ENCODE data around the gene DTYMK. TPM values are rescaled to one million over a fixed set of nuclear protein-coding genes. Genes with fewer than 3 reads are reported as not detected.

Gene DTYMK
- total RNA-seq, 2 donors from 2014 or later: 55.5 to 107 TPM

DNA sequence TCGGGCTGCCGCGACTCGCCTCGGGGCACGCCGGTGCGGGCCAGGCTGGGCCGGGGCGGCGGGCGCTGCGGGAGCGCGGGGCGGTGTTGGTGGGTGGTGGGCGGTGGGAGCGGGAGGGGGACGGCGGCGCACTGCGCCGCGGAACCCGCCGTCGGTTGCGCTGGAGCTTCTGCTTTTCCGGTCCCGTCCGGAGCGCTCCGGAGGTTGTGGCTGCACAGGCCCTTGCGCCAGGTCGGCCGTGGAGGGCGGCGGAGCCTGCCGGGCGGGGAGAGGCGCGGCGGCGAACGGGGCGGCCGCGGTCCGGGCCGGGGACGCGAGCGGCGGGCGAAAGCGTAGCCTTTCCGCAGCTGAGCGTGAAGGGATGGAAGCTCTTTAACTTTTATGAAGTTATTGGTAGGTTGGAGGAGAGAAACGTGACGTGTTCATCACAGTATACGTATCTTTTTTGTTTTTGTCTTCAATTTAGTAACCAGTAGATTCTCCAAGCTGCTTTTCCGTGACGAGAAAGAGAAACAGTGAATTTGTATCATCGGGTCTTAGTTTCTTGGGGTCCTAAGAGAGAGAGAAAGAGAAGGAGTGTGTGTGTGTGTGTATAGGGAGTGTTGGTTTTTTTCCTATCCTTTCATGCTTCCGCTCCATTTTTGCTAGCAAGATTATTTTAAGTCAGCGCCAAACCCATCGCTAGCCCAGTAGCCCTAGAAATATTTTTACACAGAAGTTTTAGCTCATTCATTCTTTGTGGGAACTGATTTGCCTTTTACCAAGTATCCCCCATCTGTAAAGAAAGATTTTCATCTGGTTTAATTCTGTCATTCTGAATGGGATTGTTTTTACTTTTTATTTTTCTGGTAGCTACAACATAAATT, 48.6 kb downstream of the DTYMK start:
- no peaks in the 10 kb centered on the region for H3K27me3 Mint-ChIP-seq
- peak overlapping the region; percentile 93 for H3K4me3 Mint-ChIP-seq
- peak overlapping the region; percentile 95 for H3K27ac Mint-ChIP-seq
- no peaks in the 10 kb centered on the region for H3K9me3 Mint-ChIP-seq
- ATAC-seq (replicated peaks): peak; percentile 36
- peaks cover 28% of the 10 kb centered on the region for H3K4me1 Mint-ChIP-seq
- H3K36me3 Mint-ChIP-seq (ENCODE audit: low read depth): peaks cover 59% of the 10 kb centered on the region

DNA sequence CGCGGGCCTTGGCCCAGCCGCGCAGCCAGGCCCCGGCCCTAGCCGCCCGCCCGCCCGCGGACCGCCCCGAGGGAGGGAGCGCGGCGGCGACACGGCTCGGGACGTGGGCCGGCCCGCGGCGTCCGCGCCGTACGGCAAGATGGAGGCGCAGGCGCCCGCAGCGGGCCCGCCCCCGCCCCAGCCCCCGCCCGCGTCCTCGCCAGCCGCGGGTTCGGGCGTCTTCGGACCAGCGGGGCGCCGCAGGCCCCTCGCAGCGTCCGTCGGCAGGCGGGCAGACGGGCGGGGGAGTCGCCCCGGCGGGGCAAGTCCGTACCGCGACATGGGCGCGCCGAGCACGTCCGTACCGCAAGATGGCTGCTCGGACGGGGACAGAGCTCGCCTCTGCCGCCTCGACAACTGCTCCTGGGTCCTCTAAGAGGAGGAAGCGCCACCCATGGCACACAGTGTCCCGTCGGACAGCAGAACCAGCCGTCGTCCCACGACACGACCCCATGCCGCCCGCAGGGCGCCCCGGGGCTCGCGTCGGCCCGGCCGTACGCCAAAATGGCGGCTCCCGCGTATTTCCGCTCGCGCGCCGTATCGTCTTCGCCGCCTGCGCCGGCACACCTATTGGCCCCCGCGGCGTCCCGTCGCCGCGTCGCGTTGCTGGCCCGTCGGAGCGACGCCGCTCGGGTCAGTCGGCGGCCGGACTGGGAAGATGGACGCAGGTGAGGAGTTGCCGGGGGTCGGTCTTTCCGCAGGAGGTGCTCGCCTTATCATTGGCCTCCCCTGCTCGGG, 49.4 kb downstream of the DTYMK start, which contains the start of the genes ATG4B and THAP4:
Gene ATG4B, plus strand, starts transcription at position 676 of the 777 bp plus-strand sequence. Its CDS starts 22 bp downstream, at position 698.
Gene THAP4, minus strand, starts transcription at position 141 of the 777 bp plus-strand sequence. CDS start 141 bp downstream, outside the sequence.
- Mint-ChIP-seq H3K36me3 (ENCODE audit: low read depth) (peaks cover 67% of the 10 kb centered on the region), H3K9me3 (no peaks in the 10 kb centered on the region), H3K4me3 (peak within 1 kb of the TSS; percentile 93), H3K4me1 (peaks cover 25% of the 10 kb centered on the region), H3K27me3 (no peaks in the 10 kb centered on the region), H3K27ac (peak within 1 kb of the TSS; percentile 95)
- ATAC-seq (replicated peaks): peak; percentile 79

DNA sequence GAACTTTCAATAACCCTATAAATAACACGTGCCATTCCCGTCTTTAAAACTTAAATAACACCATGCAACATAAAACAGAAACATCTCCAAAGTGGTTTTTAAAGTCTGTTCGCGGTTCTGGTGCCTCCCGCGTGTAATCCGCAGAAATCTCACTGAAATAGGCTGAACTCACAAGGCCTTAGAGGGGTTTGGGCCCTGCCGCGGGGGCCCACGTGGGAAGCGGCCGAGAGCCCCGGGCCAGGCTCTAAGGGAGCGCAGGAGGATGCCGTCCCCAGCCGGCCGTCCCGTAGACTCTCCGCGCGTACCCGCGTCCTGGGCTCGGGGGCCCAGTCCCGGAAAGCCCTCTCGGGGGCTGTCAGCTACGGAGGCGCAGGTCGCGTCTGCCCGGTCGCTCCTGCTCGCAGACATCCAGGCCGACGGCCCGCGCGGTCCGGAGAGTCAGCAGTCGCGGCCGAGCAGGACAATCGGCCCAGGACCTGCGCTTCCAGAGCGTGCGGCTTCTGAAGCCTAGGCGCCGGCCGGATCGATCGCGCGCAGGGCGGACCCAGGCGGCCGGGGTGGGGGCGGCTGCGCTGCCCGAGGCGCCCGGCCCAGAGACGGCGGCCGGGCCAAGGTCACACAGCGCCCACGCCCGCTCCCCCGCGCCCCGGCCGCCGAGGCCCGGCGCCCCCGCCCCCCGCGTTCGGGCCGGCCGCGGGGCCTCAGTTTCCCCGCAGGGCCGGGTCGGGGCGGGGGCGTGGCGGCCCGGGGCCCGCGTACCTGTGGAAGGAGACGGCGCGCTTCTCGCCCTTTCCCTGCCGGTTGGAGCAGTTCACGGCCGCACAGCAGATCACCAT, 50.2 kb downstream of the DTYMK start:
- peak; percentile 43 for ATAC-seq (replicated peaks)
- Mint-ChIP-seq H3K9me3 (no peaks in the 10 kb centered on the region), H3K36me3 (ENCODE audit: low read depth) (peaks cover 70% of the 10 kb centered on the region), H3K27me3 (no peaks in the 10 kb centered on the region), H3K4me1 (peaks cover 18% of the 10 kb centered on the region), H3K4me3 (peak overlapping the region; percentile 83), H3K27ac (peak overlapping the region; percentile 54)

DNA sequence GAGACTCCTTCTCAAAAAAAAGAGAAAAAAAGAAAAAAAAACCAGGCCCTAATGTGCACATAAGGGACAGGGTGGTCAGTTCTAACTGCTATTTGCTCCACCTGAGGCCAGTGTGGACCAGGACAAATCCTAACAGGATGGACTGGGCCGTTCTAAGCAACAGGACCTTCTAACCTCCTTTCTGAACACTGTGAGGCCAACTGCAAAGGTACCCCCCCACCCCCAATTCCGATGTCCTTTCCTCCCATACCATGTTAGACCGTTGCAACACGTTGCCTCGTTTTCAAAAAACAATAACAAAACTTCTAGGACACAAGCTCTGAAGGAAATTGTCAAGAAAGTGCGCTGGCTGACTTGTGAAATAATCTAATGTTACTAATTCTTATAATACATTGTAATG, 50.9 kb downstream of the DTYMK start:
- H3K9me3 Mint-ChIP-seq: no peaks in the 10 kb centered on the region
- no peaks in the 10 kb centered on the region for H3K27me3 Mint-ChIP-seq
- ATAC-seq (replicated peaks): no peak
- H3K36me3 Mint-ChIP-seq (ENCODE audit: low read depth): peaks cover 77% of the 10 kb centered on the region
- H3K4me3 Mint-ChIP-seq: peak overlapping the region; percentile 83
- H3K4me1 Mint-ChIP-seq: peaks cover 12% of the 10 kb centered on the region
- peak overlapping the region; percentile 54 for H3K27ac Mint-ChIP-seq

DNA sequence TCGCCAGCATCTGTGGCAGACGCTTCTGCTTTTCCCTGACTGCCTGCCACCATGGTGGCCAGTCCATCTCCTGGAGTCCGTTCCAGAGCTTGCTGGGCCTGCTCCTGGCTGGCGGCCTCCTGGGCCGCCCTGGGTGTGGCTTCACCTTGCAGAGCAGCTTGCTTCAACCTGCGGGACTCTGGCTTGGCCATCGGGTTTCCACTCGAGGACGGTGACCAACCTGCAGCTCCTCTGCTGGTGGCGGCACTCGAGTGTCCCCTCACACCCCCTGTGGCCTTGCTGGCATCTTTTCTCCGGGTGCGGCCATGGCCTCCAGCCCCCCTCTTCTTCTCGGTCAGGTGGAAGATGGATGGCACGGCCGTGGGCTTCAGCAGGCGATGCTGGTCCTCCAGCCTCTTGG, 53.1 kb downstream of the DTYMK start:
- no peak for ATAC-seq (replicated peaks)
- Mint-ChIP-seq H3K27me3 (no peaks in the 10 kb centered on the region), H3K4me3 (no peak overlapping the region), H3K27ac (no peak overlapping the region), H3K4me1 (peaks cover under 1% of the 10 kb centered on the region), H3K9me3 (no peaks in the 10 kb centered on the region), H3K36me3 (ENCODE audit: low read depth) (peaks cover 81% of the 10 kb centered on the region)

DNA sequence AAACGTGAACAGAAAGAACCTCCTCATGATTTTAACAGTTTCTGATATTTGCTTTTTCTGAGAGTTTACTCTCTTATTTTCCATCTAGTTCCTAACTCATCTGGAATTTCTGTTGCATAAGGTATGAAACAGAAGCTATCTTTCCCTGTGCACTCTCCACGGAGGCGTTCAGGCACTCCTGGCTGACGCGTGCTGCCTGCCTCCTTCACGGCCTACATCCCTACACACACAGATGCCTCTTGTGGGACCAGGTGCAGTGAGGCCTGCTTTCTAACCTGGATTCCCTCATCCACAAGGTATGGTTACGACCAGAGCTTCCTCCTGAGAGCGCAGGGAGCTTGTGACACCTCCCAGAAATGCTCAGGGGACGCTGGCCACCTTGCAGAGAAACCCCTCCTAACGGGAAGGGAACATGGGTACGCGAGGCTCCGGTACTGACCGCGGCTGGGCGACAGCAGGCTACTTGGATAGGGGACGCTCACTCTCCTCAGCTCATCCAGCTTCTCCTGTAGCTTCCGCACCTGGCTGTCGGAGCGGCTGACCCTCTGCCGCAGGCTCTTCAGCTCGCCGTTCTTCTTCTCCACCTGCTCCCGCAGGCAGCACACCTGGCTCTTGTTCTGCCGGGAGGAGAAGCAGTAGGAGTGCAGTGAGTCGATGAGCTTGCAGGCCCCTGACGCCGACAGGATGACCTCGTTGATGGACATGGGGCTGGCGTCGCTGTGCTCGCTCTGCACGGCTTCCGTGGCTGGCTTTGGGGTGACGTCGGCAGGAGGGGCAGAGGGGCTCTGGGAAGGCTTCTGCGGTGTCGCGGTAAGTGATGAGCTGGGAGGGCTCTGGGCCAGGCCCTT, 53.9 kb downstream of the DTYMK start:
- H3K4me3 Mint-ChIP-seq: no peak overlapping the region
- peaks cover 8% of the 10 kb centered on the region for H3K4me1 Mint-ChIP-seq
- H3K27ac Mint-ChIP-seq: no peak overlapping the region
- no peak for ATAC-seq (replicated peaks)
- H3K27me3 Mint-ChIP-seq: no peaks in the 10 kb centered on the region
- peaks cover 83% of the 10 kb centered on the region for H3K36me3 Mint-ChIP-seq (ENCODE audit: low read depth)
- no peaks in the 10 kb centered on the region for H3K9me3 Mint-ChIP-seq

DNA sequence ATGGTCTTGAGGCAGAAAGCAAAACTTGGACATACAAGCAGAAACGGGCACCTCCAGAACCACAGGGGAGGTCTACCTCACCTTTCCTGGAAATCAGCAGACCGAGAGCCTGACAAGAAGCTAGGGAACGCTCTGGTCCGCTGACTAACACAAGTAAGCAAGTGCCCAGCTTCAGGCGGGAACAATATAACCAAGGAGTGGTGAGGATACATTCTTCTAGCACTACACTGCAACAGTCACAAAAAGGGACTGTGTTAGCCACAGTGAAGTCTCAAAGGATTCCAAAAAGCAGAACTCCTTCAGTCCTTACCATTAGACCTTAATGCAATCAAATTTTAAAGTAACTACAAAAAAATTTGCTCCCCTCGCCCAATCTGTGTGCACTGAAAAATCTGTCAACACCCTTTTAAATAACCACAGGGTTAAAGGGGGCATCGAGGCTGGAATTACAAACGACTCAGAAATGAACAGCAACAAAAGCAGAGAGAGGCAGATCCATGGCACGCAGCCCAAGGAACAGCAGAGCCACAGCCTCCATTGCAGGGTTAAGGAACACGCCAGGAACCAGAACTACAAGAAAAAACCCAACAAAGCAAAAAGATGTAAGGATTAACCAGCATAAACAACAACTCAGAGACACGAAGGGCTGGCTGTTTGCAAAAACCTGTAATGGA, 56.7 kb downstream of the DTYMK start:
- peaks cover 97% of the 10 kb centered on the region for H3K36me3 Mint-ChIP-seq (ENCODE audit: low read depth)
- H3K9me3 Mint-ChIP-seq: no peaks in the 10 kb centered on the region
- no peaks in the 10 kb centered on the region for H3K27me3 Mint-ChIP-seq
- peak overlapping the region; percentile 25 for H3K27ac Mint-ChIP-seq
- H3K4me3 Mint-ChIP-seq: no peak overlapping the region
- peaks cover 8% of the 10 kb centered on the region for H3K4me1 Mint-ChIP-seq
- ATAC-seq (replicated peaks): no peak

DNA sequence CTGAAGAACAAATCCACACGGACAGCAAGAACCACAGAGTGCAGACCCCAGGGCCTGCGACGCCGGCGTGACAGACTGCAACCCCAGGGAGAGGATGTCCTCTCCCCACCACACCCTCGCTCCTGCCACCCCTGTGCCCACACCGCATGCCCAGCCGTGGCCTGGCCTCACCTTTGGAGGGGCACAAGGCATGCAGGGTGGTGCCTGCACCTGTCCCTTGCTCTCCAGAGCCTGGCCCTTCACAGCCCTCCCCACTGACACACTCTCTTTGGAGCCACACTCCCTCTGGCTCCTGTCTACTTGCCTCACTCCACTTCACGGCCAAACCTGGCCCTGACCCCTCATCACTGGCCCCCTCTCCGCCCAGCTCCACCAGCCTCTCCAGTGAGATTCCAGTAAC, 58.9 kb downstream of the DTYMK start:
- ATAC-seq (replicated peaks): no peak
- Mint-ChIP-seq H3K27me3 (no peaks in the 10 kb centered on the region), H3K9me3 (no peaks in the 10 kb centered on the region), H3K36me3 (ENCODE audit: low read depth) (peaks cover 88% of the 10 kb centered on the region), H3K4me3 (no peak overlapping the region), H3K27ac (no peak overlapping the region), H3K4me1 (peaks cover 8% of the 10 kb centered on the region)

Other genes starting within 250 kb of the DTYMK start
- 10 to 100 TPM; 86.7 to 87.8 TPM for gene STK25, start 178.2 kb downstream of the DTYMK start, total RNA-seq
- under 1 TPM in 1 of 2 donors, not detected in 1; 0.16 TPM for gene BOK, start 128.1 kb downstream of the DTYMK start, total RNA-seq
- 10 to 100 TPM; 35.0 to 42.5 TPM for gene THAP4, start 49.7 kb downstream of the DTYMK start, total RNA-seq
- 10 to 100 TPM; 88.3 to 91.3 TPM for gene ATG4B, start 49.1 kb downstream of the DTYMK start, total RNA-seq
- gene ING5, start 15.2 kb upstream of the DTYMK start, total RNA-seq: 10 to 100 TPM; 43.5 to 52.3 TPM
- gene D2HGDH, start 47.8 kb upstream of the DTYMK start, total RNA-seq: 10 to 100 TPM; 16.0 to 32.7 TPM
- 1 to 10 TPM in 1 of 2 donors, under 1 TPM in 1; 0.35 to 4.1 TPM for gene GAL3ST2, start 90.0 kb upstream of the DTYMK start, total RNA-seq
- gene NEU4, start 122.4 kb upstream of the DTYMK start, total RNA-seq: 1 to 10 TPM; 1.1 to 9.8 TPM
- gene PDCD1, start 172.1 kb upstream of the DTYMK start, total RNA-seq: 10 to 100 TPM; 13.1 to 77.6 TPM
- gene RTP5, start 182.9 kb upstream of the DTYMK start, total RNA-seq: under 1 TPM in 1 of 2 donors, not detected in 1; 0.58 TPM

All from activated T-helper 17 cell treated with anti-CD3 and anti-CD28 coated beads, Interleukin-2, amount 50 U/mL, for 72 hours (primary cell).